ENCODE measurements around the gene CAMSAP2. TPM values are rescaled to one million over a fixed set of nuclear protein-coding genes. Genes with fewer than 3 reads are reported as not detected.
A peak's percentile ranks its signal among the peaks of the same experiment; 100 is the strongest.

Gene CAMSAP2
- polyA plus RNA-seq, 2 of the 4 experiments (the other 2 are of a cell fraction): 17.3 to 28.5 TPM

- peak; percentile 41 to 52; a peak in 2 of 5 replicates for TF ChIP-seq JUN (IDR thresholded peaks at IDR 0.05)
- TF ChIP-seq TP53 (CRISPR knock-in tag; IDR thresholded peaks at IDR 0.05): no peak
- no peak for TF ChIP-seq ESRRA (IDR thresholded peaks at IDR 0.05; ENCODE audit: borderline replicate concordance, low read length)
- TF ChIP-seq RAD21 (conservative IDR thresholded peaks at IDR 0.05 in 1 of 2, IDR thresholded peaks at IDR 0.05 in 1 of 2): no peak; a peak in 2 of 5 replicates
- no peak for TF ChIP-seq EHF (CRISPR knock-in tag; IDR thresholded peaks at IDR 0.05)
- TF ChIP-seq MAZ (IDR thresholded peaks at IDR 0.05; ENCODE audit: borderline replicate concordance, low read depth, low read length): no peak
- TF ChIP-seq, protein P1, sequence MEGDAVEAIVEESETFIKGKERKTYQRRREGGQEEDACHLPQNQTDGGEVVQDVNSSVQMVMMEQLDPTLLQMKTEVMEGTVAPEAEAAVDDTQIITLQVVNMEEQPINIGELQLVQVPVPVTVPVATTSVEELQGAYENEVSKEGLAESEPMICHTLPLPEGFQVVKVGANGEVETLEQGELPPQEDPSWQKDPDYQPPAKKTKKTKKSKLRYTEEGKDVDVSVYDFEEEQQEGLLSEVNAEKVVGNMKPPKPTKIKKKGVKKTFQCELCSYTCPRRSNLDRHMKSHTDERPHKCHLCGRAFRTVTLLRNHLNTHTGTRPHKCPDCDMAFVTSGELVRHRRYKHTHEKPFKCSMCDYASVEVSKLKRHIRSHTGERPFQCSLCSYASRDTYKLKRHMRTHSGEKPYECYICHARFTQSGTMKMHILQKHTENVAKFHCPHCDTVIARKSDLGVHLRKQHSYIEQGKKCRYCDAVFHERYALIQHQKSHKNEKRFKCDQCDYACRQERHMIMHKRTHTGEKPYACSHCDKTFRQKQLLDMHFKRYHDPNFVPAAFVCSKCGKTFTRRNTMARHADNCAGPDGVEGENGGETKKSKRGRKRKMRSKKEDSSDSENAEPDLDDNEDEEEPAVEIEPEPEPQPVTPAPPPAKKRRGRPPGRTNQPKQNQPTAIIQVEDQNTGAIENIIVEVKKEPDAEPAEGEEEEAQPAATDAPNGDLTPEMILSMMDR (IDR thresholded peaks at IDR 0.05): no peak
- TF ChIP-seq NPAS2 (CRISPR knock-in tag; IDR thresholded peaks at IDR 0.05; ENCODE audit: borderline replicate concordance): no peak
- no peak for TF ChIP-seq SREBF2 (IDR thresholded peaks at IDR 0.05)
- peak; percentile 26; the same call in 1 of the 2 replicates for TF ChIP-seq GATA3 (IDR thresholded peaks at IDR 0.05; ENCODE audit: borderline replicate concordance)
- TF ChIP-seq FOSB (CRISPR knock-in tag; IDR thresholded peaks at IDR 0.05): no peak
- no peak for TF ChIP-seq ZFP36 (IDR thresholded peaks at IDR 0.05; ENCODE audit: borderline replicate concordance, partially characterized antibody)
- no peak for TF ChIP-seq ZNF302 (CRISPR knock-in tag; IDR thresholded peaks at IDR 0.05)
- TF ChIP-seq RCOR1 (IDR thresholded peaks at IDR 0.05; ENCODE audit: low read depth, low read length): no peak
- TF ChIP-seq HEYL (CRISPR knock-in tag; IDR thresholded peaks at IDR 0.05): no peak
- TF ChIP-seq HDAC2 (IDR thresholded peaks at IDR 0.05): no peak
- no peak for TF ChIP-seq HOXA7 (CRISPR knock-in tag; IDR thresholded peaks at IDR 0.05)
- TF ChIP-seq CBX8 (IDR thresholded peaks at IDR 0.05): no peak
- TF ChIP-seq KDM5A (IDR thresholded peaks at IDR 0.05): no peak
- TF ChIP-seq RNF2 (IDR thresholded peaks at IDR 0.05; ENCODE audit: borderline replicate concordance, low read depth): no peak
- peak; percentile 41; the same call in 1 of the 2 replicates for TF ChIP-seq MAX (IDR thresholded peaks at IDR 0.05)
- TF ChIP-seq, protein P2, sequence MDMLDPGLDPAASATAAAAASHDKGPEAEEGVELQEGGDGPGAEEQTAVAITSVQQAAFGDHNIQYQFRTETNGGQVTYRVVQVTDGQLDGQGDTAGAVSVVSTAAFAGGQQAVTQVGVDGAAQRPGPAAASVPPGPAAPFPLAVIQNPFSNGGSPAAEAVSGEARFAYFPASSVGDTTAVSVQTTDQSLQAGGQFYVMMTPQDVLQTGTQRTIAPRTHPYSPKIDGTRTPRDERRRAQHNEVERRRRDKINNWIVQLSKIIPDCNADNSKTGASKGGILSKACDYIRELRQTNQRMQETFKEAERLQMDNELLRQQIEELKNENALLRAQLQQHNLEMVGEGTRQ (IDR thresholded peaks at IDR 0.05): no peak
- TF ChIP-seq MAFK (IDR thresholded peaks at IDR 0.05; ENCODE audit: partially characterized antibody): no peak
- TF ChIP-seq SMC3 (IDR thresholded peaks at IDR 0.05): no peak
- TF ChIP-seq EP300 (IDR thresholded peaks at IDR 0.05): peak in 1 of 2 experiments; percentile 48; a peak in 1 of 5 replicates
- no peak for TF ChIP-seq EHMT2 (IDR thresholded peaks at IDR 0.05; ENCODE audit: low read depth)
- TF ChIP-seq POLR2A (IDR thresholded peaks at IDR 0.05; ENCODE audit: low read length): no peak
- TF ChIP-seq TFCP2L1 (CRISPR knock-in tag; IDR thresholded peaks at IDR 0.05): no peak
- TF ChIP-seq CHD4 (IDR thresholded peaks at IDR 0.05; ENCODE audit: borderline replicate concordance): no peak
- no peak for TF ChIP-seq HMGXB4 (CRISPR knock-in tag; IDR thresholded peaks at IDR 0.05; ENCODE audit: borderline replicate concordance)
- no peak for TF ChIP-seq FOSL2 (IDR thresholded peaks at IDR 0.05)
- peak; percentile 73 for TF ChIP-seq FOSL2 (CRISPR knock-in tag; IDR thresholded peaks at IDR 0.05)
- peak; percentile 69 to 75; a peak in 3 of 4 replicates for TF ChIP-seq CEBPB (IDR thresholded peaks at IDR 0.05)
- TF ChIP-seq, protein P3, sequence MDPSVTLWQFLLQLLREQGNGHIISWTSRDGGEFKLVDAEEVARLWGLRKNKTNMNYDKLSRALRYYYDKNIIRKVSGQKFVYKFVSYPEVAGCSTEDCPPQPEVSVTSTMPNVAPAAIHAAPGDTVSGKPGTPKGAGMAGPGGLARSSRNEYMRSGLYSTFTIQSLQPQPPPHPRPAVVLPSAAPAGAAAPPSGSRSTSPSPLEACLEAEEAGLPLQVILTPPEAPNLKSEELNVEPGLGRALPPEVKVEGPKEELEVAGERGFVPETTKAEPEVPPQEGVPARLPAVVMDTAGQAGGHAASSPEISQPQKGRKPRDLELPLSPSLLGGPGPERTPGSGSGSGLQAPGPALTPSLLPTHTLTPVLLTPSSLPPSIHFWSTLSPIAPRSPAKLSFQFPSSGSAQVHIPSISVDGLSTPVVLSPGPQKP (IDR thresholded peaks at IDR 0.05; ENCODE audit: low read depth, low read length): no peak
- ChIA-PET CTCF (interaction anchor here (0.7 to 2.0 kb wide), 10 partner anchors 8 to 135 kb away, joined by 3 to 16 read pairs (median 4); partner anchors contain the start of gene INAVA), POLR2A (interaction anchor here (0.9 to 3.9 kb wide), 4 partner anchors 9 to 17 kb away, joined by 4 to 58 read pairs (median 6); partner anchors contain the start of gene INAVA)
- Histone ChIP-seq H3K9me3 (no peaks in the 10 kb centered on the region), H3K4me2 (peak overlapping the region; percentile 39), H3K27ac (peak overlapping the region; percentile 77 to 82), H3K4me3 (no peak overlapping the region), H3K4me1 (peaks cover 76% of the 10 kb centered on the region)
- FAIRE-seq (no peak), ATAC-seq (peak; percentile 82 to 91), DNase-seq (ENCODE audit: low read depth in 1 of 2, low spot score in 1 of 2) (peak in 1 of 2 experiments; percentile 79)
- 67% methylated on average over 5 of the region's 5 CpGs for WGBS (ENCODE audit: missing lambda C conversion rate)
These were observed 169.0 kb downstream of the CAMSAP2 start for GRCh38 chr1:200907611-200908097.

Measured in A549 (cell line).